Vagina (tissue), 2 donors: ENCODE data around the gene EMSY.

Source experiments
- POLR2A ChIP-seq, 2 donors: fragments of 450-650 bp; IDR thresholded peaks; one replicate each; pipeline ENCODE4 v1.6.1; 2017; ENCODE audit warnings: antibody characterized with exemption in 2 of 2, mild to moderate bottlenecking in 2 of 2, moderate library complexity in 2 of 2
- POLR2AphosphoS5 ChIP-seq, 2 donors: sonication (generic); formaldehyde crosslinking; IDR thresholded peaks; one replicate each; pipeline ENCODE4 v1.9.0; 2017; ENCODE audit warnings: antibody characterized with exemption in 2 of 2, mild to moderate bottlenecking in 2 of 2, low read depth in 1 of 2; ENCODE audit not compliant: insufficient read depth in 1 of 2
- TF ChIP-seq, protein P1 (sequence below), 3 experiments: fragments of 450-650 bp in 2 of 3; fragments of 200-600 bp in 1 of 3; sonication (generic) in 1 of 3; IDR thresholded peaks; one replicate each; pipeline ENCODE4 v1.5.1; 2017 to 2019; ENCODE audit warnings: antibody characterized with exemption in 3 of 3, mild to moderate bottlenecking in 2 of 3, moderate library complexity in 2 of 3

DNA sequence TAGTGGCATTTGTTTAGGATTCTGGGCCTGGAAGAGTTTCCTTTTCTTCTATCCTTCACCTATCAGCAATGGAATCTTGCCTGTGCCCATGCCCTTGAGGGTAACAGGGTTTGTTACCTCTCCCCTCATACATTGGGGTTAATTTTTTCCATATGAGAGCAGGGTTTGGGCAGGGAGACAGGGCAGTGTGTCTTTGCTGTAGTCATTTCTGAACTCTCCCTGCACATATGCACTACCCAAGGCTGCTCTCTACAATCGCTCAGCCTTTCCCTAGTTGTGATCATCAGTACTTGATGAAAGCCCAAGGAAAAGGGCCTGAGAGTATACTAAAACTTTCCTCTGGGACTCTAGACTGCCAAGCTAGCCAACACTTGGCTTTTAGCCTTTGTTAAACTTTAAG is 130.1 kb downstream of the EMSY start:
- TF ChIP-seq, protein P1, sequence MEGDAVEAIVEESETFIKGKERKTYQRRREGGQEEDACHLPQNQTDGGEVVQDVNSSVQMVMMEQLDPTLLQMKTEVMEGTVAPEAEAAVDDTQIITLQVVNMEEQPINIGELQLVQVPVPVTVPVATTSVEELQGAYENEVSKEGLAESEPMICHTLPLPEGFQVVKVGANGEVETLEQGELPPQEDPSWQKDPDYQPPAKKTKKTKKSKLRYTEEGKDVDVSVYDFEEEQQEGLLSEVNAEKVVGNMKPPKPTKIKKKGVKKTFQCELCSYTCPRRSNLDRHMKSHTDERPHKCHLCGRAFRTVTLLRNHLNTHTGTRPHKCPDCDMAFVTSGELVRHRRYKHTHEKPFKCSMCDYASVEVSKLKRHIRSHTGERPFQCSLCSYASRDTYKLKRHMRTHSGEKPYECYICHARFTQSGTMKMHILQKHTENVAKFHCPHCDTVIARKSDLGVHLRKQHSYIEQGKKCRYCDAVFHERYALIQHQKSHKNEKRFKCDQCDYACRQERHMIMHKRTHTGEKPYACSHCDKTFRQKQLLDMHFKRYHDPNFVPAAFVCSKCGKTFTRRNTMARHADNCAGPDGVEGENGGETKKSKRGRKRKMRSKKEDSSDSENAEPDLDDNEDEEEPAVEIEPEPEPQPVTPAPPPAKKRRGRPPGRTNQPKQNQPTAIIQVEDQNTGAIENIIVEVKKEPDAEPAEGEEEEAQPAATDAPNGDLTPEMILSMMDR (IDR thresholded peaks at IDR 0.05): no peak
- TF ChIP-seq POLR2A (IDR thresholded peaks at IDR 0.05): no peak
- no peak for TF ChIP-seq POLR2AphosphoS5 (IDR thresholded peaks at IDR 0.05; ENCODE audit: insufficient read depth in 1 of 2, low read depth in 1 of 2)
